ENCODE results near the gene PGAP1. TPM values are rescaled to one million over a fixed set of nuclear protein-coding genes. Genes with fewer than 3 reads are reported as not detected.
A peak's percentile ranks its signal among the peaks of the same experiment; 100 is the strongest.

PGAP1 gene
- total RNA-seq, 1 donor from 2014 or later: 12.0 TPM

DNA sequence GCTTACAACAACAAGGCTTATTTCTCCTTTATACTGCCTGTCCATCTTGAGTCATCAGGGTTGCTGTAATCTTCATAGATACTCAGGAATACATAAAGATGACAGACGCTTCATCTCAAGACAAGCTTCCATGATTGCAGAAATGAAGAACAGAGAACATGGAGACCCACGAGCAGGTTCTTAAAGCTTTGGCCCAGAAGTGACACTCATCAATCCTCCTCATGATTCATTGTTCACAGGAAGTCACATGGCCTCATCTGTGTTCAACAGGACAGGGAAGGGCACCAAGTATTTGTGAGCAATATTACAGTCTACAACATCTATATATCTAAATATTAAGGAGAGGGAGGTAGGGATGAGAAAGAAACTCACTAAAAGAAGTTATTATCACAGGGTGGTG lies 36.5 kb upstream of the PGAP1 start:
- no peak overlapping the region for H3K27ac ChIP-seq
- no peak for ATAC-seq
- no peak for DNase-seq
- peaks cover 5% of the 10 kb centered on the region for H3K4me1 ChIP-seq
- H3K9me3 ChIP-seq: no peaks in the 10 kb centered on the region
- no peaks in the 10 kb centered on the region for H3K27me3 ChIP-seq (ENCODE audit: low read depth)
- H3K4me3 ChIP-seq: no peak overlapping the region
- H3K36me3 ChIP-seq: no peaks in the 10 kb centered on the region
- intact Hi-C loops (cut with DNase I): no loop called here
- TF ChIP-seq, protein P1, sequence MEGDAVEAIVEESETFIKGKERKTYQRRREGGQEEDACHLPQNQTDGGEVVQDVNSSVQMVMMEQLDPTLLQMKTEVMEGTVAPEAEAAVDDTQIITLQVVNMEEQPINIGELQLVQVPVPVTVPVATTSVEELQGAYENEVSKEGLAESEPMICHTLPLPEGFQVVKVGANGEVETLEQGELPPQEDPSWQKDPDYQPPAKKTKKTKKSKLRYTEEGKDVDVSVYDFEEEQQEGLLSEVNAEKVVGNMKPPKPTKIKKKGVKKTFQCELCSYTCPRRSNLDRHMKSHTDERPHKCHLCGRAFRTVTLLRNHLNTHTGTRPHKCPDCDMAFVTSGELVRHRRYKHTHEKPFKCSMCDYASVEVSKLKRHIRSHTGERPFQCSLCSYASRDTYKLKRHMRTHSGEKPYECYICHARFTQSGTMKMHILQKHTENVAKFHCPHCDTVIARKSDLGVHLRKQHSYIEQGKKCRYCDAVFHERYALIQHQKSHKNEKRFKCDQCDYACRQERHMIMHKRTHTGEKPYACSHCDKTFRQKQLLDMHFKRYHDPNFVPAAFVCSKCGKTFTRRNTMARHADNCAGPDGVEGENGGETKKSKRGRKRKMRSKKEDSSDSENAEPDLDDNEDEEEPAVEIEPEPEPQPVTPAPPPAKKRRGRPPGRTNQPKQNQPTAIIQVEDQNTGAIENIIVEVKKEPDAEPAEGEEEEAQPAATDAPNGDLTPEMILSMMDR (IDR thresholded peaks at IDR 0.05): no peak

DNA sequence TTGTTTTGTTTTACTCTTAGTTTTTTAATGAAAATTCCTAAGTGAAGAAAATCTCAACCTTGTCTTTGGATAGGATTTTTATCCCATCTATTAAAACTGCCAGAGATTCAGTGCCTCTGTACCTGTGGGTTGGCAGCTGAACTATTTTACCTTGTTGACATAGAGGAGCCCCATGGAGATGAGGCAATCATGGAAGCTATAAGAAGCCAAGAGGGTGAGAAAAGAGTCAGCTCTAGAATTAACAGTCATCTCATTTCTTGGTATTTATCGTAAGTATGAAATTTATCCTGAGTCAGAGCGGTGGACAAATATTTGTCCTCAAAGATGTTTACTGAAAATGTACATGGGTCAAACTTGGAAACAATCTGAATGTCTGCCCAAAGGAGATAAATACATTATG lies 35.8 kb upstream of the PGAP1 start:
- DNase-seq (no peak), ATAC-seq (no peak)
- TF ChIP-seq, protein P1 (IDR thresholded peaks at IDR 0.05): no peak
- H3K4me3 ChIP-seq: no peak overlapping the region
- H3K27ac ChIP-seq: no peak overlapping the region
- intact Hi-C loops (cut with DNase I): no loop called here
- H3K9me3 ChIP-seq: no peaks in the 10 kb centered on the region
- H3K36me3 ChIP-seq: no peaks in the 10 kb centered on the region
- H3K4me1 ChIP-seq: peaks cover 5% of the 10 kb centered on the region
- H3K27me3 ChIP-seq (ENCODE audit: low read depth): no peaks in the 10 kb centered on the region

DNA sequence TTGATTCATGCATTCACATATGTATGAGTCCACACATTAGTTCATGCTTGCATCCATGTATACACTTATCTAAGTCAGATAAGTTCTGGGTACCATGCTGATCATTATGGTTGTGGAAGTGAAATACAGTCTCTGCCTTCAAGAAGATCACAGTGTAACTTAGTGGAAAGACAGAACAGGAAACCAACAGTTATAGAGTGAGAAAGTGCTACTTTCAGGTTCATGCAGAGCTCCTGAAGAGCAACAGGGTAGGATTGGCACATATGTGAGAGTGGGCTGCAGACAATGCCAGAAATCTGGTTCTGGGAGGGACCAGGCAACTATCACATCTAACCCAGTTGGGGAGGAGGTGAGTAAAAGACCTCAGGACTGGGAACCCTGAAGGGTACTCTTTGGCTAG lies 35.4 kb upstream of the PGAP1 start:
- no peak overlapping the region for H3K4me3 ChIP-seq
- H3K27ac ChIP-seq: no peak overlapping the region
- intact Hi-C loops (cut with DNase I): no loop called here
- no peaks in the 10 kb centered on the region for H3K9me3 ChIP-seq
- no peak for ATAC-seq
- peaks cover 5% of the 10 kb centered on the region for H3K4me1 ChIP-seq
- no peaks in the 10 kb centered on the region for H3K36me3 ChIP-seq
- no peaks in the 10 kb centered on the region for H3K27me3 ChIP-seq (ENCODE audit: low read depth)
- TF ChIP-seq, protein P1 (IDR thresholded peaks at IDR 0.05): no peak
- no peak for DNase-seq

DNA sequence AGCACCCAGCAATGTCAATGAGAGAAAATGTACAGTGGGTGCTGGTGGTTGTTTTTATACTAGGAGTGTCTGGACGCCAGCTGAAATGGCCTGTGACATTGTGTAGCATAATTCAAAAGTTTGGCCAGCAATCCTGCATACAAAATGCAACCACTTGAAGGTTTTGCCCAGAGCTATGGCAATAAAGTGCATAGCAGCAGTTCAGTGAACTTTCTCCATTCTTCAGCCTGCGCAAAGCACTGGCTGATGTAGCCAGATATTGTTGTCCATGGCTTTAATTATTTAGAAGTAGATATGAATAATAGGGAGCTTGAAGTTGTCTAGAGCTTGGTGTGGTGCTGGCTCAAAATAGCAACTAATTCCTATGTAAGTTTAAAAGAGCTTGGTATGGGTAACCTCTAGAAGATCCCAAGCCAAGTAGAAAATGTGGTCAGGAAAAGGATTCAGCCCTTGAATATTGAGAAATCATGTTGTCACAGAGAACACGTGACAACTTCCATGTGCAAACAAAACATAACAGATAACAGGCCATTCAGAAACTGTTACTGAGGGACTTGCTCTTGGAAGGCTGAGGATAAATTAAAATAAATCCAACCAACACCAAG lies 33.3 kb upstream of the PGAP1 start:
- intact Hi-C loops (cut with DNase I): no loop called here
- TF ChIP-seq, protein P1 (IDR thresholded peaks at IDR 0.05): no peak
- H3K27me3 ChIP-seq (ENCODE audit: low read depth): no peaks in the 10 kb centered on the region
- DNase-seq: no peak
- ATAC-seq: peak in 1 of 2 donors; percentile 55
- H3K36me3 ChIP-seq: no peaks in the 10 kb centered on the region
- H3K4me3 ChIP-seq: no peak overlapping the region
- no peaks in the 10 kb centered on the region for H3K9me3 ChIP-seq
- H3K4me1 ChIP-seq: peaks cover 5% of the 10 kb centered on the region
- H3K27ac ChIP-seq: no peak overlapping the region

DNA sequence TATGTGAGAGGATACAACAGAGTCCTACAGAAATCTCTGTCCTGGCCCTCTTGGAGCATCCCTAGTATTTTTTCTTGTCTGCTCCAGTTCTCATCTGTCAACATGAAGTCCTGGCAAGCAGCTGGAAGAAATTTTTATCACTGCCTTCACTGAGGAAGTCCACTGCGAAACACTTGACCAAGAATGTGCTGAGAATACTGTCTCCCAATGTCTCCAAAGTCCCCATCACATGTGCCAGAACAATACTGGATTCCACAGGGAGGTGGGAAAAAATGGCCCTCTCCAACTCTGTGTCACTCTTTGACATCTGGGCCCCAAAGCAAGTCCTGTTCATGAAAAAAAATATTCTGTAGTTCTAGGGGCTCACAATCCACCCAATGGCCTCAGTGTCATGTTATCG lies 32.8 kb upstream of the PGAP1 start:
- no peaks in the 10 kb centered on the region for H3K9me3 ChIP-seq
- peaks cover 5% of the 10 kb centered on the region for H3K4me1 ChIP-seq
- TF ChIP-seq, protein P1 (IDR thresholded peaks at IDR 0.05): no peak
- DNase-seq (no peak), ATAC-seq (peak; percentile 50 to 57)
- H3K27ac ChIP-seq: no peak overlapping the region
- no peaks in the 10 kb centered on the region for H3K36me3 ChIP-seq
- intact Hi-C loops (cut with DNase I): no loop called here
- H3K4me3 ChIP-seq: no peak overlapping the region
- H3K27me3 ChIP-seq (ENCODE audit: low read depth): no peaks in the 10 kb centered on the region

Data from lower lobe of right lung (tissue), 2 donors.